Measurements from ENCODE around the gene TMPRSS13. TPM values are rescaled to one million over a fixed set of nuclear protein-coding genes. Genes with fewer than 3 reads are reported as not detected.
"Not testable (repeated sequence)": the region's sequence is repeated elsewhere in the genome, so short reads cannot be mapped to it uniquely, and the experiment has no call there.

Gene TMPRSS13
- total RNA-seq, 1 experiment from 2014 or later, result 1.1 TPM

DNA sequence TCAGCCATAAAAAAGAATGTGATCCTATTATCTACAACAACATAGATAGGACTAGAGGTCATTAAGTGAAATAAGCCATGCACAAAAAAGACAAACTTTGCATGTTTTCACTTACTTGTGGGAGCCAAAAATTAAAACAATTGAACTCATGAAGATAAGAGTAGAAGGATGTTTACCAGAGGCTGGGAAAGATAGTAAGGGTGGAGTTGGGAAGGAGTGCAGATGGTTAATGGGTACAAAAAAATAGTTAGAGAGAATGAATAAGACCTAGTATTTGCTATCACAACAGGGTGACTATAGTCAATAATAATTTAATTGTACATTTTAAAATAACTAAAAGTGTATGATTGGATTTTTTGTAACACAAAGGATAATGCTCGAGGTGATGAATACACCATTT lies 29.7 kb upstream of the TMPRSS13 start:
- in situ Hi-C loops (cut with HindIII; ENCODE audit: low pct_unique_long_range_greater_than_20kb, low sequenced_read_pairs), result no loop called here
- no peak for DNase-seq (ENCODE audit: low read depth, low spot score)

DNA sequence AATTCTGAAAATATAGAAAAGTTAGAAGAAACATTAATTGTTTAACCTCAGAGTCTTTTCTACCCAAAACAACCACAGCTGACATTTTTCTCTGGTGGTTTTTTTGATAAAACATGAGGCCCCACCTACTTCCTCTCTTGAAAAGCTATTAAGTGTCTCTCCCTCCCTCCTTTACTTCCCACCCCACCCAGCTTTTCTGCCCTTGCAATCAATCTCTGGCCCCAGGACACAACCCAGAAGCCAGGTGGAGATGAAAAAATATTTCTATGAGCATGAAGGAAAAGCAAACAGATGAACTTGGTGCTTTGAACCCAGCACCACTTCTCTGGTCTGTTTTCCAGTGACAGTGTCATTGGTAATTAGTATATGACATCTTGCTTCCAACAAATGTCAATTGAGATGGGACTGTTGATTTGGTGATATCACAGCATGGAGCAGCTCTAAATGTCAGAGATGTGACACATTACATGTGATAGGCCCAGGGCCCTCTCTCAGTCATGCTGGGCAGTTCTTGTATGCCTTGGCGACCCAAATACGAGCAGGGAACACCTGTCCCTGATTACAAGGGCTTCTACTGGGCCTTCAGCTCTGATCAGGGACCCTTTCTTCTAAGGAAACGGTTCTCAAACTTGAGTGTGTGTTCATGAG lies 23.9 kb upstream of the TMPRSS13 start:
- in situ Hi-C loops (cut with HindIII; ENCODE audit: low pct_unique_long_range_greater_than_20kb, low sequenced_read_pairs), result no loop called here
- no peak for DNase-seq (ENCODE audit: low read depth, low spot score)

DNA sequence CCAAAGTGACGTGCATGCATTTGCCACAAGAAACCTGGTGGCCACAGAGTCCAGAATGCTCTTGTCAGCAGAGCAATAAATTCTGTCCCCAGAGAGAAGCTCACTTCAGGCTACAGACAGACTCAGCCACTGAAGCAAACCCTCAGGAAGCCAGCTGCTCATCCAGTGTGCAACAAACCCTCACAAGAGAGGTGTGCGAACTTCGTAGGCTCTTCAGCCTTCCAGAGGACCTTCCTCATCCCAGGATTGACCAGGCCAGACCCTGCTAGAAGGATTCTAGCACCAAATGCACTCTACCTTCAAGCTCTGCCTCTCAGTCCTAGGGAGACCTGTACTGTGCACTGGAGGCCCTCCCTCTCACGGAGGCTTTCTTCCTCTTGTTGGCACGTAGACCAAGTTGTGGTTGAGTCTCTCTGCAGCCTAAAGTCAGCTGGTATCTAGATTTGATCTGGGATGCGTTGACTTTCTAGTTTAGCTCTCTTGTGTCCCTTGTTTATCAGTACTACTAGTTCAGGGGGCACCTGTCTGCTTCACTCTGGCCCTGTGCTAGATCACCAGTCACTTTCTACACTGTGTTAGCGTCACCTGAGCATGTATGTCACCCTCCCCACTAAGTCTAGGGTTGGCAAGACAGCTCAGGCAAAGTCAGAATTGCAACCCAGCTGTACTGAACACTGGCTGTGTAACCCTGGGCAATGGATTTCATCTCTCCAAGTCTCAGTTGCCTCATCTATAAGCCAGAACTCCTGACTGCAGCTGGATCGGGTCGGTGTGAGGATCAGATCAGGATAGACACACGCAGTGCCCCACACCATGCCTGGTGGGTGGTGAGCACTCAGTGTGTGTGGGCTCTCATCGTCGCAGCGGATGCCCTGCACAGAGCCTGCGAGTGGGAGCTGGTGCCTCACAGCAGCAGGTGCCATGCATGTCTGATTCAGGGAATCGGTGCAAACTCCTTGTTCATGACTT lies 22.1 kb upstream of the TMPRSS13 start:
- in situ Hi-C loops (cut with HindIII; ENCODE audit: low pct_unique_long_range_greater_than_20kb, low sequenced_read_pairs), result no loop called here
- no peak for DNase-seq (ENCODE audit: low read depth, low spot score)

DNA sequence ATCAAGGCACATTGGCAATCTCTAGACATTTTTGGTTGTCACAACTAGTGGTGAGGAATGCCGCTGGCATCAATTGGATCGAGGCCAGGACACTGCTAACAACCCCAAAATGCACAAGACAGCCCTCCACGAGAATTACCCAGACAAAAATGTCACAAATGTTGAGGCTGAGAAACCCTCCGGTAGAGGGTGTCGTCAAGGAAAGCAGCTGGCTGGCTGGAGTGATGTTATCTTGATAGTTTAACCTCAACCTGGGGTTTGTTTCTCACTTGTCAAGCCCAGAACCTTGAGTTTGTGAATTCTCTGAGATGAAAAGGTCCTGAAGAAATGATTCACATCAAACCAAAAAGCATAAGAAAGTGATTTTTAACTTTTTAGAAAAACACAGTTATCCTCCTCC lies 21.1 kb upstream of the TMPRSS13 start:
- in situ Hi-C loops (cut with HindIII; ENCODE audit: low pct_unique_long_range_greater_than_20kb, low sequenced_read_pairs), result no loop called here
- peak; percentile 20 for DNase-seq (ENCODE audit: low read depth, low spot score)

DNA sequence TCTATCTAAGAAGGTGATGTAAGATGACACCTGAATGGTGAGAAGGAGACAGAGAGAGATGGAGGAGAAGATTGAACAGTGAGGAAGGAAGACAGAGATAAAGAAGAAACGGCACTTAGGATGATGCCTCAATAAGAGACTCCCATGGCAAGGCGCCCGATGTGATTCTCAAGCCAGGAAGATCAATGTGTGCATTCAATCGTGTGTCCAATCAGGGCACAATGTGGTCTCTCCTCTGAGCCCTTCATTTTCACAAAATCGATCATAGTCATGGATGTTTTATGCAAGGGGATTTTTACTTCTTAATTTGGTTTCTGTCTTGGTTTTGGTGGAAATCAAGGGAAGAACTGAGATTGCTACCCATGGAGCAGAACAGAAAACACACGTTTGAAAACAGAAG lies 19.9 kb upstream of the TMPRSS13 start:
- DNase-seq (ENCODE audit: low read depth, low spot score), result no peak
- in situ Hi-C loops (cut with HindIII; ENCODE audit: low pct_unique_long_range_greater_than_20kb, low sequenced_read_pairs), result loop anchor here (25.0 kb wide), 1 partner anchor 137 kb away; the partner anchor contains the start of gene FXYD2

DNA sequence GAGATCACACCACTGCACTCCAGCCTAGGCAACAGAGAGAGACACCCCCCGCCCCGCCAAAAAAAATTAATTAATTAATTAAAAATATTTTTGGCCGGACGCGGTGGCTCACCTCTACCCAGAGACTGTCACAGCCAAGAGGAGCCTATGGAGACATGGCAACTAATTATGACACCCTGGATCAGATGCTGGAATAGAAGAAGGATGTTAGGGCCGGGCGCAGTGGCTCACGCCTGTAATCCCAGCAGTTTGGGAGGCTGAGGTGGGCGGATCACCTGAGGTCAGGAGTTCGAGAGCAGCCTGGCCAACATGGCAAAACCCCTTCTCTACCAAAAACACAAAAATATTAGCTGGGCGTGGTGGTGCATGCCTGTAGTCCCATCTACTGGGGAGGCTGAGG lies 19.3 kb upstream of the TMPRSS13 start:
- not testable (repeated sequence) for DNase-seq (ENCODE audit: low read depth, low spot score)
- in situ Hi-C loops (cut with HindIII; ENCODE audit: low pct_unique_long_range_greater_than_20kb, low sequenced_read_pairs), result loop anchor here (25.0 kb wide), 1 partner anchor 136 kb away; the partner anchor contains the start of gene FXYD2

DNA sequence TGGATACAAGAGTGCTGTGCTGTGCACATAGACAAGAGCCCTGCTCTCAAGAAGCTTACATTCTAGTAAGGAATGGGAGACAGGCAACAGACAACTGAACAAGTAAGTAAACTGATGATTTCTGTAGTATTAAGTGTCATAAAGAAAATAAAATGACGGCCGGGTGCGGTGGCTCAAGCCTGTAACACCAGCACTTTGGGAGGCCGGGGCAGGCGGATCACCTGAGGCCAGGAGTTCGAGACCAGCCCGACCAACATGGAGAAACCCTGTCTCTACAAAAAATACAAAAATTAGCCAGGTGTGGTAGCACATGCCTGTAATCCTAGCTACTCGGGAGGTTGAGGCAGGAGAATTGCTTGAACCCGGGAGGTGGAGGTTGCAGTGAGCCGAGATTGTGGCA lies 18.5 kb upstream of the TMPRSS13 start:
- in situ Hi-C loops (cut with HindIII; ENCODE audit: low pct_unique_long_range_greater_than_20kb, low sequenced_read_pairs), result loop anchor here (25.0 kb wide), 1 partner anchor 135 kb away; the partner anchor contains the start of gene FXYD2
- DNase-seq (ENCODE audit: low read depth, low spot score), result not testable (repeated sequence)

DNA sequence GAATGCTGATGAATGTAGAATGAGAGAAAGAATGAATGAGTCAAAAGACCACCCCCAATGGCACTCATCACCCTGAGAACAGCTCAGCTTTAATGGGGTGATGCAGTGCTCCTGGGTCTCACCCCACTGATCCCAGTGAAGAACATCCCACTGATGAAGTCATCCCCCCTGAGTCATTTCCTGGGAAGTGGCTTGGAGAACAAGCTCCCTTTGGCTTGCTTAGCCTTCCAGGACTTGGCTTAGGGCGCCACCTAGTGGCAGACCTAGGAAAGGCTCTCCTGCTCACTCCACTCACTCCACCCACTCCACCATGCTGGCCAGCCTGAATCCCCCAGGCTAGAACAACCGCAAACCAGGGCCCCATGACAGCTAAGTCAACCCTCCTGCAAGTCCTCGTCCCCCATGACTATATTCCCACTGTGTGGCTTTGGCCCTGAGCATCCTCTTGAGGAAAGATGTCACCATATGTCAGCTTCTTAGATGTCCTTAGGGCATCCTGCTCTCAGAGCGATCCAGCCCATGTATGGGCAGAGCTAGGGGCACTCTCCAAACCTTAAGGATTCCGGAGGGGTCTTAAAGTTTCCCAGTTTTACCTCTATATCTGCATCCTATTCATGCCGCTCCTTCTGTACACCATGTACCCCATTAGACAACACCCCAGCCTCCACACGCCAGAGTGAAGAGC lies 17.8 kb upstream of the TMPRSS13 start:
- peak; percentile 86 for DNase-seq (ENCODE audit: low read depth, low spot score)
- in situ Hi-C loops (cut with HindIII; ENCODE audit: low pct_unique_long_range_greater_than_20kb, low sequenced_read_pairs), result loop anchor here (25.0 kb wide), 1 partner anchor 135 kb away; the partner anchor contains the start of gene FXYD2

DNA sequence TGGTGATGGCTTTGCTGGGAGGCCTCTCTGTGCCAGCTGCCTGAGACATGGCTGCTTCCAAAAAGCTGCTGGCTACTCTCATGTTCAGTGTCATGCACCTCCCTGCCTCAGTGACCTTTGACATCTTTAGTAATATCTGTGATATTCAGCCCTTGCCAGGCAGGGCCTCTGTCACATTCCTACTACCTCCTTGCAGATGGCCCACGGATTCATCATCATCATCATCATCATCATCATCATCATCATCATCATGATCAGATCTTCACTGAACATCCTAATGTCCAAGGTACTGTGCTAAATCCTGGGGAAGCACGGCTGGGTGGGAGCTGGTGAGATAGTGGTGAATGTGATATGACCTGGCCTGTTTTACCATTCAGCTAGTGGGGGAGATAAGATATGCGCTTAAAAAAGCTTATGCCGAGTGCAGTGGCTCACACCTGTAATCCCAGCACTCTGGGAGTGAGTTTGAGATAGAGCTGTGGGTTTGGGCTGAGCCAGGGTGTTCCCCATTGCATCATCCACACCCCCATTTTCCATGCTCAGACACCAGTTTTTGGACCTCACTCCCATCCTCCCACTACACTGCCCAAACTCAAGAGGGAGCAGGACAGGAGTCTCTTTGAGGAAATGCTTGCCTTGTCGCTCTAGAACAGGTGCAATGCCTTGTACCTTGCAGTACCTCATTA lies 17.1 kb upstream of the TMPRSS13 start:
- in situ Hi-C loops (cut with HindIII; ENCODE audit: low pct_unique_long_range_greater_than_20kb, low sequenced_read_pairs), result loop anchor here (25.0 kb wide), 1 partner anchor 134 kb away; the partner anchor contains the start of gene FXYD2
- no peak for DNase-seq (ENCODE audit: low read depth, low spot score)

DNA sequence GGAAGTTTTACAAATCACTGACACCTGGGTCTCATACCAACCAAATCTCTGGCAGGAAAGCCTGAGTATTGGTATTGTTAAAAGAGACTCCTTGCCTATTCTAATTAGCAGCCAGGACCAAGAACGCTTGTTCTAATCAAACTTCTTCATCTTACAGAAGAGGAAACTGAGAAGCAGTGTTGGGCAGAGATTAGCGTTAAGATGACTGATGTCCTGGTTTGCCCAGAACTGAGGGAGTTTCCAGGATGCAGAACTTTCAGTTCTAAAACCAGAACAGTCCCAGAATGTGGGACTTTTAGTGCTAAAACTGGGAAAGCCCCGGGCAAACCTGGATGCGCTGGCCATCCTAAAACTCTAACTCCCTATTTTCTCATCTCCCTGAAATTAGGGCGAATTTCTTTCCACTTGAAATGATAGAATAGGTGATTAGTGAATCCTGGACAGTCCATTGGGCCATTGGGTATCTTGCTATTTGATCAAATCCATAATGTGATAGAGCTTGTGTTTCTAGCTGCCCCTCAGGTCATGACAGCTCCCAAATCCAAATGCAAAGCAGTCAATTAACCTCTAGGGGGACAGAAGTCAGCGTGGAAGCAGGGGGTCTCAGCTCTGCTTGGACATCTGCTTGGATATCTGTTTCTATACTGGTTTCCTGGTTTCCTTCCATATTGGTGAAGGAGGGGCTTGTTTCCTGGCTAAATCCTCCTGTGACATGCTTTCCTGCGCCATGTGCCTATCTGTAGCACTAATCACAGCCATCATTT lies 16.0 kb upstream of the TMPRSS13 start:
- in situ Hi-C loops (cut with HindIII; ENCODE audit: low pct_unique_long_range_greater_than_20kb, low sequenced_read_pairs), result loop anchor here (25.0 kb wide), 1 partner anchor 133 kb away; the partner anchor contains the start of gene FXYD2
- no peak for DNase-seq (ENCODE audit: low read depth, low spot score)

DNA sequence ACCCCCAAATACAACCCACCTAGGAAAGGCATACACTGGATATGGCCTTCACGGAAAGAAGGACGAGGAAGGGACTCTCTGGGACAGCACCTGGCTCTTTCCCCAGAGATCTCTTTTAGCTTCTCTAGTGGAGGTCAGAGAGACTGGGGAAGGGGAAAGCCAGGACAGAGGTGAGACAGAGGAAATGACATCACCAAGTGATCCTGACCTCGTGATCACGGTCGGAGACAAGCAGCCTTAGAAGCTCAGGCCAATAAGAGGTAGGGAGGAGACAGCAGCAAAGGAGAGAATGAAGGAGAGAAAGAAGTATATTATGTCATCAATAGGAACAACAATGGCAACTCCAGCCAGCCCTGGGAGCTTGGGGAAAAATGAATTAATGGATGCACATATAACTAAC lies 15.4 kb upstream of the TMPRSS13 start:
- in situ Hi-C loops (cut with HindIII; ENCODE audit: low pct_unique_long_range_greater_than_20kb, low sequenced_read_pairs), result loop anchor here (25.0 kb wide), 1 partner anchor 132 kb away; the partner anchor contains the start of gene FXYD2
- DNase-seq (ENCODE audit: low read depth, low spot score), result no peak

DNA sequence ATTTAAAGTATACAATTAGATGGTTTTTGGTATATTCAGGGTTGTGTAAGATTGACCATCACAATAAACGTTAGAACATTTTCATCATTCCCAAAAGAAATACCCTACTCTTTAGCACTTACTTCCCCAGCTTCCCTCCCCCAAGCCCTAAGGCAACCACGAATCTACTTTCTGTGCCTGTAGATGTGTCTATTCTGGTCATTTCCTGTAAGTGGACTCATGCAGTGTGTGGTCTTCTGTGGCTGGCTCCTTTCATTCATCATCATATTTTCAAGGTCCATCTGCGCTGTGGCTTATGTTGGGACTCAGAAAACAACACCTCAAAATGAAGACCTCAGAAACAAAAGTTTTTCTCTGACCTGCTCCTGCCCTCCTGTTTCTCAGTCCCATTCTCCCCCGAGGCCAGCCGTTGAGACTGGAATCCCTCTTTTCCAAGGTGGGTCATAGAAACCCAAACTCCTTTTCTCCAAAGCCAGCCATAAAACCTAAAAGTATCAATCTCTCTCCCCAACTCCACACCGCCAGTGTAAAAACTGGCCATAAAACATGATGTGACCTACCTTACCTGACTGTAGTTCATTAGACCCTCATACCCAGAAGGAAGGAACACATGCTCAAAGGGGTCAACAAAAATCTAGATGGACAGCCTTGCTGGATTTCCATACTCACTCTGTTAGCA lies 12.9 kb upstream of the TMPRSS13 start:
- DNase-seq (ENCODE audit: low read depth, low spot score), result no peak
- in situ Hi-C loops (cut with HindIII; ENCODE audit: low pct_unique_long_range_greater_than_20kb, low sequenced_read_pairs), result loop anchor here (25.0 kb wide), 1 partner anchor 130 kb away; the partner anchor contains the start of gene FXYD2

DNA sequence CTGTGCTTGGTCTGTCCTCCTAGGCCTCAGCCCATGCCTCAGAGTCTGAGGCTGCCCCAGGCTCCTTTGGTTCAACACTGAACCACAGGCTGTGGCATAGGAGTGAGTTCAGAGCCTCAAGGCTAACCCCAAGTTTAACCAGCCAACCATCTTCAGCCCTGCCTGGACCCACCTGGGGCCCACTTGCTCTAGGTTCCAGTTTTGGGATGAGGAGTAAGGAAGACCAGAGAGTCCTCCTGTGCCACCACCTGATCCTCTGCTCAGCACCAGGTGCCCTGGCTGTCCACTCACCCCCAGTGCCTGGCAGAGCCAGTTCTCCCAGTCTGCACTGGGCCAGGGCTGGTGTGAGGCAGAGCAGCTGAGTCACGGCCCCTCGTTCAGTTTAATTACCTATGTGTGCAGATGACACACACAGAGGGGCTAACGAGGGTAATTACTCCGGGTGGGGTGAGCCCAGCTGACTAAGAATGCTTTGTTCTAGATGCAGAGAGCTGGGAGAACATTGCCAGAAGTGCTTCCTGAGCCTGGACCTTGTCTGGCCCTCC lies 12.0 kb upstream of the TMPRSS13 start:
- in situ Hi-C loops (cut with HindIII; ENCODE audit: low pct_unique_long_range_greater_than_20kb, low sequenced_read_pairs), result loop anchor here (25.0 kb wide), 1 partner anchor 129 kb away; the partner anchor contains the start of gene FXYD2
- no peak for DNase-seq (ENCODE audit: low read depth, low spot score)

DNA sequence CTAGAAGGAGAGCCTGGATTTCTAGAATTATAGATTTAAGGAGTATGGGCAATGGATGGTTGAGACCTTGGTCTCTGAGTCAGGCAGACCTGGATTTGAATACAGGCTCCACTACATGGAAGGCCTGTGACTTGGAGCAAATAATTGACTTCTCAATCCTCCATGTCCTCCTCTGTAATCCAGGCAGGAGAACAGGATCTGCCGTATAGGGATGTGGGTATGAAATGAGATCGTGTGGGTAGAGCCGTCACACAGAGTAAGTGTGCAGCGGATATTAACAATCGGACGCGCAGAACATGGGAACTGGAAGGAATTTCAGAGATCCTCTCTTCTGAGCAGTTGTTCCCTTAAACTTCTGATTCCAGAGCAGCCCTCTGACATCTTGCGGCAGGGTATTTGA lies 11.5 kb upstream of the TMPRSS13 start:
- in situ Hi-C loops (cut with HindIII; ENCODE audit: low pct_unique_long_range_greater_than_20kb, low sequenced_read_pairs), result loop anchor here (25.0 kb wide), 1 partner anchor 128 kb away; the partner anchor contains the start of gene FXYD2

DNA sequence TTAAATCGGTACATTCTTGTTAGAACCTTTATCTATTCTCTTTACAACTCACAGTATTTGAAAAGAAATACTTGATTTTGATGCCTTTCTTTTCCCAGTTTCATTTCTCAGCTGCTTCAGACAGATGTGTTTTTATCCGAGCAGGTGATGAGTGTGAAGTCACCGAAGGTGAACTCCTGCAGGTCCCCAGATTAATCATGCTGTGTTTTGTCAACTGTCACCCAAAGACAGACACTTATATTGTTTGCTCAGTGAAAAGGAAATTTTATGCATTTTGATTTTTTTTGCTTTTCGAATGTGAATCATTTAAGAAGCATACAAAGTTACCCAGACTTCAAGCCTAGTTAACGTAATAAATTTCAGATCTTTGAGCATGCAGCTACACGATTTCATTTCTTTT lies 7.8 kb upstream of the TMPRSS13 start:
- no peak for DNase-seq (ENCODE audit: low read depth, low spot score)
- in situ Hi-C loops (cut with HindIII; ENCODE audit: low pct_unique_long_range_greater_than_20kb, low sequenced_read_pairs), result loop anchor here (25.0 kb wide), 1 partner anchor 125 kb away; the partner anchor contains the start of gene FXYD2

More for the DNA sequence above, 11.5 kb upstream of the TMPRSS13 start:
- DNase-seq (ENCODE audit: low read depth, low spot score), result no peak
